H1 (cell line): ENCODE measurements around the gene SS18L1. TPM values are rescaled to one million over a fixed set of nuclear protein-coding genes. Genes with fewer than 3 reads are reported as not detected.

Experiments
- CTCF ChIP-seq, 3 experiments: IDR thresholded peaks; 1 replicate in 2 of 3; 2 replicates in 1 of 3; pipeline versions ENCODE4 v1.5.1 to v1.6.1; 2011; ENCODE audit warnings: low read length in 3 of 3, mild to moderate bottlenecking in 3 of 3, inconsistent platforms in 2 of 3, low read depth in 1 of 3, moderate library complexity in 1 of 3; ENCODE audit not compliant: insufficient read depth in 1 of 3; ENCODE audit errors: control extremely low read depth in 1 of 3
- polyA plus RNA-seq, 7 experiments: library from polyadenylated mRNA; depleted of rRNA in 3 of 7; stranded (reverse) in 5 of 7; unstranded in 2 of 7; fragments of >200 nt in 5 of 7; fragments of 200-250 nt in 2 of 7; gene quantifications; 1 replicate in 5 of 7; 2 replicates in 1 of 7; 4 replicates in 1 of 7; pipeline versions ENCODE4 v1.2.1 to v1.2.3, GENCODE V29; 2011 to 2013; ENCODE audit warnings: missing spikeins in 2 of 7, mixed read lengths in 2 of 7
- total RNA-seq: library from RNA; stranded (reverse); fragmentation: NEBNext Ultra II Directional; extraction: Animal tissue kit (Norgen Biotek cat#: 25700); gene quantifications from 2 replicates; pipeline ENCODE4 v1.2.1, GENCODE V29; 2021

Gene SS18L1
- total and polyA plus RNA-seq, 2 of the 8 experiments (the other 6 are each of a cell fraction or from before 2014, with no cell fraction given) = 28.4 to 29.7 TPM

GRCh38 chr20:62208795-62209755 is 65.5 kb downstream of the SS18L1 start (continued):
- TF ChIP-seq CTCF (IDR thresholded peaks at IDR 0.05; ENCODE audit: control extremely low read depth in 1 of 3, insufficient read depth in 1 of 3, low read depth in 1 of 3, low read length in 3 of 3) = peak; percentile 61 to 69 (median 67)
